Upper lobe of left lung (tissue), 4 donors: ENCODE data around the gene FAM240A.

ENCODE experiments used
- CTCF ChIP-seq, 6 experiments: fragments of 450-650 bp in 4 of 6; fragments of 200-600 bp in 2 of 6; sonication (generic) in 2 of 6; IDR thresholded peaks; one replicate each; pipeline ENCODE4 v1.5.1; 2016 to 2019; ENCODE audit warnings: antibody characterized with exemption in 6 of 6
- EP300 ChIP-seq, 4 donors: sonication (generic); formaldehyde crosslinking; IDR thresholded peaks; one replicate each; pipeline ENCODE4 v1.5.1; 2017; ENCODE audit warnings: antibody characterized with exemption in 4 of 4, control low read depth in 2 of 4
- POLR2A ChIP-seq, 4 donors: fragments of 450-650 bp; IDR thresholded peaks; one replicate each; pipeline ENCODE4 v1.5.1; 2016 to 2017; ENCODE audit warnings: antibody characterized with exemption in 4 of 4, mild to moderate bottlenecking in 2 of 4
- POLR2AphosphoS5 ChIP-seq, 2 donors: sonication (generic); formaldehyde crosslinking; IDR thresholded peaks; one replicate each; pipeline ENCODE4 v1.5.1; 2017; ENCODE audit warnings: antibody characterized with exemption in 2 of 2

- no peak for TF ChIP-seq CTCF (IDR thresholded peaks at IDR 0.05)
- TF ChIP-seq POLR2A (IDR thresholded peaks at IDR 0.05) = no peak
- no peak for TF ChIP-seq EP300 (IDR thresholded peaks at IDR 0.05)
- no peak for TF ChIP-seq POLR2AphosphoS5 (IDR thresholded peaks at IDR 0.05)
Measured at GRCh38 chr3:46584598-46585467, 27.5 kb upstream of the FAM240A start.
